ENCODE results near the gene PCDHB11. TPM values are rescaled to one million over a fixed set of nuclear protein-coding genes. Genes with fewer than 3 reads are reported as not detected.
"Not testable (repeated sequence)": the region's sequence is repeated elsewhere in the genome, so short reads cannot be mapped to it uniquely, and the experiment has no call there.

PCDHB11 gene
- total and polyA plus RNA-seq, 5 donors: 0.48 to 2.9 (median 2.2) TPM

DNA sequence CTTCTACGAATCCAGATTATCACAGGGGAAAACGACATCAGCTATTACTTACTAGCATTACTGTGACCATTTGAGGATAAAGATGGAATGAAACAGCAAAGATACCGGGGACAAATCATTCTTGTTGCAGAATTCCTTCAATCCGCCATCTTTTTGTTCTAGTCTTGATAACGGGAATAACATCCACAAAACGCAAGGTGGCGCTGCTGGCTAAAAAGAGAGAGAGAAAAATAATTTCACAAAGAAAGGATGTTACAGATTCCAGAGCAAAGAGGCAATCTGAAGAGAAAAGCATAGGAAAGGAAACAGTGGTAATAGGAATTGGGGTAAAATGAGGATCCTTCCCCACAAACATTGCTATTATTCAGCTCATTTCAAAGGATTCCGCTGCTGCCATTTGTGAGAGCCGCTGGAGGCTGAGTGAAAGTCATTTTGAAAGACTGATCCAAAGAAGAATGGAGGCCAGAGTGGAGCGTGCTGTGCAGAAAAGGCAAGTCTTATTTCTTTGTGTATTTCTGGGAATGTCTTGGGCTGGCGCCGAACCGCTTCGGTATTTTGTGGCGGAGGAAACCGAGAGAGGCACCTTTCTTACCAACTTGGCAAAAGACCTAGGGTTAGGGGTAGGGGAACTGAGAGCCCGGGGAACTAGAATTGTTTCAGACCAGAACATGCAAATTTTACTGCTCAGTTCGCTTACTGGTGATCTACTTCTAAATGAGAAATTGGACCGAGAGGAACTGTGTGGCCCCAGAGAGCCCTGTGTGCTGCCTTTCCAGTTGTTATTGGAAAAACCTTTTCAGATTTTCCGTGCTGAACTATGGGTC lies 26.8 kb upstream of the PCDHB11 start, which contains the start of gene PCDHB7:
Gene PCDHB7, plus strand, starts transcription at position 264 of the 824 bp plus-strand sequence. Its CDS starts 192 bp downstream, at position 456.
- intact Hi-C loops (cut with DNase I): loop anchor here in 1 of 4 donors (10.0 kb wide), 1 partner anchor 392 kb away; no protein-coding TSS in a partner anchor
- Histone ChIP-seq H3K27me3 (ENCODE audit: control insufficient read depth, insufficient read depth) (no peaks in the 10 kb centered on the region), H3K9me3 (ENCODE audit: control insufficient read depth, low read length) (peaks cover 9% of the 10 kb centered on the region), H3K4me1 (ENCODE audit: control insufficient read depth, insufficient read depth, low read length) (no peaks in the 10 kb centered on the region), H3K4me3 (ENCODE audit: low read length) (peak within 1 kb of the TSS; percentile 39), H3K27ac (ENCODE audit: low read length) (no peak within 1 kb of the TSS)
- 30% methylated on average over 20 of the region's 20 CpGs for WGBS
- DNase-seq (no peak), ATAC-seq (no peak)

- not testable (repeated sequence) for H3K4me1 ChIP-seq (ENCODE audit: control insufficient read depth, insufficient read depth, low read length); H3K27ac ChIP-seq (ENCODE audit: low read length); H3K4me3 ChIP-seq (ENCODE audit: low read length); H3K27me3 ChIP-seq (ENCODE audit: control insufficient read depth, insufficient read depth); H3K9me3 ChIP-seq (ENCODE audit: control insufficient read depth, low read length); ATAC-seq
- intact Hi-C loops (cut with DNase I): loop anchor here in 1 of 4 donors (10.0 kb wide), 1 partner anchor 390 kb away; no protein-coding TSS in a partner anchor
- WGBS: 41% methylated on average over 79 of the region's 79 CpGs
- peak in 1 of 3 donors; percentile 32 for DNase-seq
Measured at GRCh38 chr5:141174291-141175104, 24.9 kb upstream of the PCDHB11 start.

GRCh38 chr5:141175933-141176332 lies 23.5 kb upstream of the PCDHB11 start:
- Histone ChIP-seq H3K4me3 (ENCODE audit: low read length) (no peak overlapping the region), H3K4me1 (ENCODE audit: control insufficient read depth, insufficient read depth, low read length) (no peaks in the 10 kb centered on the region), H3K27ac (ENCODE audit: low read length) (no peak overlapping the region), H3K27me3 (ENCODE audit: control insufficient read depth, insufficient read depth) (no peaks in the 10 kb centered on the region), H3K9me3 (ENCODE audit: control insufficient read depth, low read length) (peaks cover 9% of the 10 kb centered on the region)
- ATAC-seq (no peak), DNase-seq (no peak)
- WGBS: 59% methylated on average over 1 of the region's 1 CpG
- intact Hi-C loops (cut with DNase I): loop anchor here in 1 of 4 donors (10.0 kb wide), 1 partner anchor 389 kb away; no protein-coding TSS in a partner anchor

DNA sequence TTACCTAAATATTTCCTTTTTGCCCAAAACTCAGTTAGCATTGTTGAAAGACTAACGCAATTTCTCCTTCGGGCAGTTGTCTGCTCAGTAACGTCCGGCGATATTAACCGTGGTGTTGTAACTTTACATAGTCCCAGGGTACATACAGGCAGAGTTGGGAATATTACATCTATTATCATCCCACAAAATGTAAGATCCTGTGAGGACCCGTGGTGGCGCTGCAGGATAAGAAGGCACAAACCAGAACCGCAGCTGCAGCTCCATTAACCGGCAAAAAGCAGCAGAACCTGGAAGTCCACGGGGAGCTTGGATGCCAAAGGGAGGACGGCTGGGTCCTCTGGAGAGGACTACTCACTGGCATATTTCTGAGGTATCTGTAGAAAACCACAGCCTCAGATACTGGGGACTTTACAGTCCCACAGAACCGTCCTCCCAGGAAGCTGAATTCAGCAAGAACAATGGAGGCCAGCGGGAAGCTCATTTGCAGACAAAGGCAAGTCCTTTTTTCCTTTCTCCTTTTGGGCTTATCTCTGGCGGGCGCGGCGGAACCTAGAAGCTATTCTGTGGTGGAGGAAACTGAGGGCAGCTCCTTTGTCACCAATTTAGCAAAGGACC lies 21.7 kb upstream of the PCDHB11 start, which contains the start of gene PCDHB8:
Gene PCDHB8, plus strand, starts transcription at position 214 of the 615 bp plus-strand sequence. Its CDS starts 245 bp downstream, at position 459.
- H3K27ac ChIP-seq (ENCODE audit: low read length); DNase-seq; H3K4me1 ChIP-seq (ENCODE audit: control insufficient read depth, insufficient read depth, low read length); H3K4me3 ChIP-seq (ENCODE audit: low read length); H3K27me3 ChIP-seq (ENCODE audit: control insufficient read depth, insufficient read depth): not testable (repeated sequence)
- ATAC-seq: peak in 1 of 2 donors; percentile 47
- intact Hi-C loops (cut with DNase I): loop anchor here in 1 of 4 donors (10.0 kb wide), 1 partner anchor 387 kb away; no protein-coding TSS in a partner anchor
- WGBS: 24% methylated on average over 14 of the region's 18 CpGs
- peaks cover 11% of the 10 kb centered on the region for H3K9me3 ChIP-seq (ENCODE audit: control insufficient read depth, low read length)

GRCh38 chr5:141179371-141179770 lies 20.1 kb upstream of the PCDHB11 start:
- WGBS: 35% methylated on average over 35 of the region's 39 CpGs
- H3K27ac ChIP-seq (ENCODE audit: low read length); H3K9me3 ChIP-seq (ENCODE audit: control insufficient read depth, low read length); H3K27me3 ChIP-seq (ENCODE audit: control insufficient read depth, insufficient read depth); ATAC-seq; H3K4me1 ChIP-seq (ENCODE audit: control insufficient read depth, insufficient read depth, low read length); H3K4me3 ChIP-seq (ENCODE audit: low read length): not testable (repeated sequence)
- peak in 1 of 3 donors; percentile 48 for DNase-seq
- intact Hi-C loops (cut with DNase I): loop anchor here in 1 of 4 donors (10.0 kb wide), 1 partner anchor 385 kb away; no protein-coding TSS in a partner anchor

- H3K4me1 ChIP-seq (ENCODE audit: control insufficient read depth, insufficient read depth, low read length); ATAC-seq; DNase-seq; H3K27me3 ChIP-seq (ENCODE audit: control insufficient read depth, insufficient read depth); H3K27ac ChIP-seq (ENCODE audit: low read length); H3K4me3 ChIP-seq (ENCODE audit: low read length): not testable (repeated sequence)
- intact Hi-C loops (cut with DNase I): loop anchor here in 1 of 4 donors (10.0 kb wide), 1 partner anchor 385 kb away; no protein-coding TSS in a partner anchor
- 28% methylated on average over 30 of the region's 32 CpGs for WGBS
- peaks cover 11% of the 10 kb centered on the region for H3K9me3 ChIP-seq (ENCODE audit: control insufficient read depth, low read length)
Measured at GRCh38 chr5:141179876-141180275, 19.6 kb upstream of the PCDHB11 start.

DNA sequence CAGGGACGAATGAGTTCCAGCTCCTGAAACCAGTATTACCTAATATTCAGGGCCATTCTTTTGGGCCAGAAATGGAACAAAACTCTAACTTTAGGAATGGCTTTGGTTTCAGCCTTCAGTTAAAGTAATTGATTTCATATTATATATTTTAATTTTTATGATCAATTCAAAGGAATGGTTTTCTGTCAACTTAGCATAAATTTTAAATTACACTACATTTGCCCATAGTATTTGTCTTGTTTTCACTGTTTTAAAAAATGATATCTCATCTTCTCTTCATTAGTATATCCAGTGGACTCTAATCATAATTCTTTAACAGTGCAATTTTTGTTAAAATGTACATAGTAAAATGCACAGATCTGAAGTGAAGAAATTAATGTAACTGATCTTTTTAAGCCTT lies 19.1 kb upstream of the PCDHB11 start:
- H3K27me3 ChIP-seq (ENCODE audit: control insufficient read depth, insufficient read depth): no peaks in the 10 kb centered on the region
- H3K9me3 ChIP-seq (ENCODE audit: control insufficient read depth, low read length): peaks cover 11% of the 10 kb centered on the region
- H3K27ac ChIP-seq (ENCODE audit: low read length): no peak overlapping the region
- WGBS: 40% methylated on average over 1 of the region's 1 CpG
- no peak for ATAC-seq
- no peak for DNase-seq
- intact Hi-C loops (cut with DNase I): no loop called here
- no peaks in the 10 kb centered on the region for H3K4me1 ChIP-seq (ENCODE audit: control insufficient read depth, insufficient read depth, low read length)
- no peak overlapping the region for H3K4me3 ChIP-seq (ENCODE audit: low read length)

- Histone ChIP-seq H3K4me1 (ENCODE audit: control insufficient read depth, insufficient read depth, low read length) (no peaks in the 10 kb centered on the region), H3K4me3 (ENCODE audit: low read length) (peak within 1 kb of the TSS; percentile 43), H3K27me3 (ENCODE audit: control insufficient read depth, insufficient read depth) (no peaks in the 10 kb centered on the region), H3K27ac (ENCODE audit: low read length) (no peak within 1 kb of the TSS), H3K9me3 (ENCODE audit: control insufficient read depth, low read length) (peaks cover 15% of the 10 kb centered on the region)
- WGBS: 12% methylated on average over 13 of the region's 13 CpGs
- intact Hi-C loops (cut with DNase I): no loop called here
- DNase-seq (peak in 2 of 3 donors; percentile 60 to 66), ATAC-seq (no peak)
Measured at GRCh38 chr5:141182248-141182647, 17.2 kb upstream of the PCDHB11 start, which contains the start of gene PCDHB16. PCDHB16 (plus strand) TSS chr5:141182387; CDS start chr5:141182560, 173 bp downstream.

DNA sequence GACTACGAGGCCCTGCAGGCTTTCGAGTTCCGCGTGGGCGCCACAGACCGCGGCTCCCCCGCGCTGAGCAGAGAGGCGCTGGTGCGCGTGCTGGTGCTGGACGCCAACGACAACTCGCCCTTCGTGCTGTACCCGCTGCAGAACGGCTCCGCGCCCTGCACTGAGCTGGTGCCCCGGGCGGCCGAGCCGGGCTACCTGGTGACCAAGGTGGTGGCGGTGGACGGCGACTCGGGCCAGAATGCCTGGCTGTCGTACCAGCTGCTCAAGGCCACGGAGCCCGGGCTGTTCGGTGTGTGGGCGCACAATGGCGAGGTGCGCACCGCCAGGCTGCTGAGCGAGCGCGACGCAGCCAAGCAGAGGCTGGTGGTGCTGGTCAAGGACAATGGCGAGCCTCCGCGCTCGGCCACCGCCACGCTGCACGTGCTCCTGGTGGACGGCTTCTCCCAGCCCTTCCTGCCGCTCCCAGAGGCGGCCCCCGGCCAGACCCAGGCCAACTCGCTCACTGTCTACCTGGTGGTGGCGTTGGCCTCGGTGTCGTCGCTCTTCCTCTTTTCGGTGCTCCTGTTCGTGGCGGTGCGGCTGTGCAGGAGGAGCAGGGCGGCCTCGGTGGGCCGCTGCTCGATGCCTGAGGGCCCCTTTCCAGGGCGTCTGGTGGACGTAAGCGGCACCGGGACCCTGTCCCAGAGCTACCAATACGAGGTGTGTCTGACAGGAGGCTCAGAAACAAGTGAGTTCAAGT lies 15.1 kb upstream of the PCDHB11 start:
- DNase-seq; ATAC-seq; H3K4me1 ChIP-seq (ENCODE audit: control insufficient read depth, insufficient read depth, low read length); intact Hi-C loops (cut with DNase I); H3K27me3 ChIP-seq (ENCODE audit: control insufficient read depth, insufficient read depth); H3K27ac ChIP-seq (ENCODE audit: low read length); H3K4me3 ChIP-seq (ENCODE audit: low read length): not testable (repeated sequence)
- 34% methylated on average over 43 of the region's 69 CpGs for WGBS
- peaks cover 17% of the 10 kb centered on the region for H3K9me3 ChIP-seq (ENCODE audit: control insufficient read depth, low read length)
